Astrocyte (in vitro differentiated cells and primary cell): ENCODE data around the gene JAM3.

ENCODE experiments used
- EZH2 ChIP-seq: IDR thresholded peaks from 2 replicates; pipeline ENCODE4 v1.6.1; 2012; ENCODE audit warnings: mild to moderate bottlenecking, low read length, inconsistent platforms; ENCODE audit not compliant: insufficient read depth
- TF ChIP-seq, protein P1 (sequence below): IDR thresholded peaks from 2 replicates; pipeline ENCODE4 v1.5.1; 2011; ENCODE audit warnings: low read depth, mild to moderate bottlenecking, inconsistent platforms, low read length, moderate library complexity; ENCODE audit not compliant: insufficient read depth

DNA sequence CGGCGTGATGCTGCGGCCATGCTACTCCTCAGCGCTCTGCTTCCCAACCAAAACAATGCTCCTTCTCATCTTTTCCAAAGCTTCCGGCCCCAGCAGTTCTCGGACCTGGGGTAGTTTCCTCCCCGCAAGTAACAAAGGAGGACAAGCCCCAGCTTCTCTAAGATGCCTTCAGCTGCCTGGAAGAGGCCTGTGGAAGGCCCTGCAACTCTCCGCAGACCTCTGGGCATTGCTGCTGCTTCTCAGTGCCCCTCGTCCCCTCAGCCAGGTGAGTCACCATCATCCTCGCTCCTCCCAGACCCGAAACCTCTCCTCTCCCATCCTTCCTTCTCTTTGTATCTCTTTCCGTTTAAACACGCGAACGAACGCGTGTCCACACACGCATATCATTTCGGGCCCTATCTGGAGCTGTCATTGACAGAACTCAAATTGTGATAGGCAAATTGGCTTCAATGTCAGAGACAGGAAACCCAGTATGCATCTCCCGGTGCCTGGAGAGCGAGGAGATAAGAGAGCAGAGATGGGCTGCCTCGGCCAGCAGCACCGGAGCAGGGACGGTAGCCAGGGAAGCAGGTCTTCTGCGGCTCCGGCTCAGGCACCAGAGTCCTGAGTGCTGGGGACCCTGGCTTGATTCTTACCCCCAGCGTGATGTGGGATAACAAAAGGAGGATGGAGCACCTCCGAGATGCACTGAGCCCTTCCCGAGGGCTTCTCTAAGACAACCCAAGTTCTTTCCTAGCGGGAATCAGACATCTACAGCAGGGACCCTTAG, 22.0 kb upstream of the JAM3 start:
- TF ChIP-seq, protein P1, sequence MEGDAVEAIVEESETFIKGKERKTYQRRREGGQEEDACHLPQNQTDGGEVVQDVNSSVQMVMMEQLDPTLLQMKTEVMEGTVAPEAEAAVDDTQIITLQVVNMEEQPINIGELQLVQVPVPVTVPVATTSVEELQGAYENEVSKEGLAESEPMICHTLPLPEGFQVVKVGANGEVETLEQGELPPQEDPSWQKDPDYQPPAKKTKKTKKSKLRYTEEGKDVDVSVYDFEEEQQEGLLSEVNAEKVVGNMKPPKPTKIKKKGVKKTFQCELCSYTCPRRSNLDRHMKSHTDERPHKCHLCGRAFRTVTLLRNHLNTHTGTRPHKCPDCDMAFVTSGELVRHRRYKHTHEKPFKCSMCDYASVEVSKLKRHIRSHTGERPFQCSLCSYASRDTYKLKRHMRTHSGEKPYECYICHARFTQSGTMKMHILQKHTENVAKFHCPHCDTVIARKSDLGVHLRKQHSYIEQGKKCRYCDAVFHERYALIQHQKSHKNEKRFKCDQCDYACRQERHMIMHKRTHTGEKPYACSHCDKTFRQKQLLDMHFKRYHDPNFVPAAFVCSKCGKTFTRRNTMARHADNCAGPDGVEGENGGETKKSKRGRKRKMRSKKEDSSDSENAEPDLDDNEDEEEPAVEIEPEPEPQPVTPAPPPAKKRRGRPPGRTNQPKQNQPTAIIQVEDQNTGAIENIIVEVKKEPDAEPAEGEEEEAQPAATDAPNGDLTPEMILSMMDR: no peak
- TF ChIP-seq EZH2: no peak
